Endodermal cell (in vitro differentiated cells): ENCODE measurements around the gene SHE. TPM values are rescaled to one million over a fixed set of nuclear protein-coding genes. Genes with fewer than 3 reads are reported as not detected.

Source experiments
- DNase-seq: peaks from one replicate; pipeline ENCODE4 v3.0.0-alpha.2; 2017
- H3K27ac ChIP-seq: 2 replicates; pipeline ENCODE4 v1.5.1; 2013; ENCODE audit warnings: mild to moderate bottlenecking, low read depth, low read length, moderate library complexity
- H3K27me3 ChIP-seq: 2 replicates; pipeline ENCODE4 v1.6.1; 2013; ENCODE audit warnings: mild to moderate bottlenecking, low read length, moderate library complexity; ENCODE audit not compliant: insufficient read depth, control insufficient read depth, poor library complexity, severe bottlenecking
- H3K36me3 ChIP-seq: 2 replicates; pipeline ENCODE4 v1.7.0; 2013; ENCODE audit warnings: mild to moderate bottlenecking, low read length, moderate library complexity; ENCODE audit not compliant: control insufficient read depth, insufficient read depth
- H3K4me1 ChIP-seq: one replicate; pipeline ENCODE4 v1.7.0; 2013; ENCODE audit warnings: low read length; ENCODE audit not compliant: control insufficient read depth, insufficient read depth
- H3K4me3 ChIP-seq: 2 replicates; pipeline ENCODE4 v1.5.1; 2013; ENCODE audit warnings: mild to moderate bottlenecking, low read length, moderate library complexity
- H3K9ac ChIP-seq: 2 replicates; pipeline ENCODE4 v1.6.1; 2013; ENCODE audit warnings: mild to moderate bottlenecking, low read length, moderate library complexity; ENCODE audit not compliant: poor library complexity, severe bottlenecking; ENCODE audit errors: extremely low read depth
- H3K9me3 ChIP-seq: 2 replicates; pipeline ENCODE4 v1.6.1; 2013; ENCODE audit warnings: mild to moderate bottlenecking, low read length, moderate library complexity; ENCODE audit not compliant: control insufficient read depth
- H3K27ac Mint-ChIP-seq: 2 replicates; pipeline ENCODE4 v1.8.0; 2020; ENCODE audit warnings: mixed read lengths
- H3K27me3 Mint-ChIP-seq: 2 replicates; pipeline ENCODE4 v1.8.0; 2021; ENCODE audit warnings: mild to moderate bottlenecking, mixed read lengths; ENCODE audit not compliant: insufficient read depth
- H3K36me3 Mint-ChIP-seq: 2 replicates; pipeline ENCODE4 v1.8.0; 2020; ENCODE audit warnings: low read depth, mixed read lengths
- H3K4me1 Mint-ChIP-seq: 2 replicates; pipeline ENCODE4 v1.8.0; 2020; ENCODE audit warnings: mixed read lengths
- H3K4me3 Mint-ChIP-seq: 2 replicates; pipeline ENCODE4 v1.8.0; 2020; ENCODE audit warnings: mild to moderate bottlenecking, moderate library complexity, mixed read lengths
- H3K9me3 Mint-ChIP-seq: 2 replicates; pipeline ENCODE4 v1.8.0; 2020; ENCODE audit warnings: mild to moderate bottlenecking, mixed read lengths
- WGBS, 2 experiments: methylation state at CpG; one replicate each; pipeline versions ENCODE4 v1.1.5 to v1.1.7; 2013; ENCODE audit warnings: missing lambda C conversion rate in 2 of 2, mixed read lengths in 1 of 2; ENCODE audit not compliant: insufficient coverage in 1 of 2, insufficient read length in 1 of 2; 5-methylcytosine and 5-hydroxymethylcytosine counted together
- total RNA-seq, 2 donors: library from RNA; stranded (reverse); fragmentation: NEBNext Ultra II Directional in 1 of 2; extraction: Animal tissue kit (Norgen Biotek cat#: 25700) in 1 of 2; gene quantifications; 2 replicates in 1 of 2; 3 replicates in 1 of 2; pipeline ENCODE4 v1.2.1, GENCODE V29; 2021
- TF ChIP-seq, protein P1 (sequence below): fragments of 200-600 bp; sonication (generic); conservative IDR thresholded peaks from 2 replicates; pipeline ENCODE4 v1.5.0; 2021; ENCODE audit warnings: antibody characterized with exemption, mild to moderate bottlenecking

The SHE gene
- total RNA-seq, 2 donors from 2014 or later: 0.24 to 0.35 TPM

GRCh38 chr1:154483941-154484803, 18.0 kb downstream of the SHE start:
- Histone ChIP-seq H3K27ac (no peak overlapping the region), H3K9me3 (no peaks in the 10 kb centered on the region), H3K36me3 (no peaks in the 10 kb centered on the region), H3K4me3 (no peak overlapping the region), H3K4me1 (peaks cover 8% of the 10 kb centered on the region), H3K9ac (no peak overlapping the region), H3K27me3 (no peaks in the 10 kb centered on the region)
- H3K27me3 Mint-ChIP-seq: peaks cover 5% of the 10 kb centered on the region
- no peak overlapping the region for H3K4me3 Mint-ChIP-seq
- H3K4me1 Mint-ChIP-seq: peaks cover 10% of the 10 kb centered on the region
- no peaks in the 10 kb centered on the region for H3K36me3 Mint-ChIP-seq
- no peak for DNase-seq
- H3K27ac Mint-ChIP-seq: no peak overlapping the region
- WGBS, 2 experiments: 88 to 89% methylated on average over 11 to 14 of the region's 14 CpGs
- no peaks in the 10 kb centered on the region for H3K9me3 Mint-ChIP-seq
- TF ChIP-seq, protein P1, sequence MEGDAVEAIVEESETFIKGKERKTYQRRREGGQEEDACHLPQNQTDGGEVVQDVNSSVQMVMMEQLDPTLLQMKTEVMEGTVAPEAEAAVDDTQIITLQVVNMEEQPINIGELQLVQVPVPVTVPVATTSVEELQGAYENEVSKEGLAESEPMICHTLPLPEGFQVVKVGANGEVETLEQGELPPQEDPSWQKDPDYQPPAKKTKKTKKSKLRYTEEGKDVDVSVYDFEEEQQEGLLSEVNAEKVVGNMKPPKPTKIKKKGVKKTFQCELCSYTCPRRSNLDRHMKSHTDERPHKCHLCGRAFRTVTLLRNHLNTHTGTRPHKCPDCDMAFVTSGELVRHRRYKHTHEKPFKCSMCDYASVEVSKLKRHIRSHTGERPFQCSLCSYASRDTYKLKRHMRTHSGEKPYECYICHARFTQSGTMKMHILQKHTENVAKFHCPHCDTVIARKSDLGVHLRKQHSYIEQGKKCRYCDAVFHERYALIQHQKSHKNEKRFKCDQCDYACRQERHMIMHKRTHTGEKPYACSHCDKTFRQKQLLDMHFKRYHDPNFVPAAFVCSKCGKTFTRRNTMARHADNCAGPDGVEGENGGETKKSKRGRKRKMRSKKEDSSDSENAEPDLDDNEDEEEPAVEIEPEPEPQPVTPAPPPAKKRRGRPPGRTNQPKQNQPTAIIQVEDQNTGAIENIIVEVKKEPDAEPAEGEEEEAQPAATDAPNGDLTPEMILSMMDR: no peak

DNA sequence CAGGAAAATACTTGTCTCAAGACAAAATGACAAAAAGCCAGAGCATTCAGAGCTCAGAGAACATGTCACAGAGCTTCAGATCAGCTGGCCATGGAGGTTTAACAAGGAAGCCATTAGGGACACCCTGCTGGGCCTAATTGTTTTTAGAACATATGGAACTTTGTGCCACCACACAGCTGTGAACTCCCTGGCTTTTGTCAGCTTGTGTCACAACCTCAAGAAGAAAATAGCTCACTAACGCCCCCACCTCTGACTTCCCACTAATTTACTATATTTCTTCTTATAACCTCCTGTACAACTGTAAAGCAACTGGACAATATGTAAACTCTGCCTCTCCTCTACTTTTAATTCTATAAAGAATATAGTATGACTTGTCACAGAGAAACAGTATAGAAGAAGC, 21.2 kb downstream of the SHE start:
- no peak overlapping the region for H3K27ac ChIP-seq
- peaks cover 8% of the 10 kb centered on the region for H3K4me1 ChIP-seq
- no peaks in the 10 kb centered on the region for H3K27me3 ChIP-seq
- no peaks in the 10 kb centered on the region for H3K36me3 ChIP-seq
- Mint-ChIP-seq H3K4me3 (no peak overlapping the region), H3K27me3 (no peaks in the 10 kb centered on the region), H3K9me3 (no peaks in the 10 kb centered on the region), H3K27ac (no peak overlapping the region), H3K4me1 (peaks cover 8% of the 10 kb centered on the region), H3K36me3 (no peaks in the 10 kb centered on the region)
- no peaks in the 10 kb centered on the region for H3K9me3 ChIP-seq
- H3K9ac ChIP-seq: no peak overlapping the region
- 14% methylated on average over 1 of the region's 1 CpG; no CpG with 5 or more reads in 1 of the 2 experiments for WGBS, 2 experiments
- H3K4me3 ChIP-seq: no peak overlapping the region
- no peak for DNase-seq
- TF ChIP-seq, protein P1: peak; percentile 28

GRCh38 chr1:154479764-154480421, 22.3 kb downstream of the SHE start:
- Histone ChIP-seq H3K9me3 (no peaks in the 10 kb centered on the region), H3K4me3 (no peak overlapping the region), H3K27ac (no peak overlapping the region), H3K9ac (no peak overlapping the region), H3K27me3 (no peaks in the 10 kb centered on the region), H3K36me3 (no peaks in the 10 kb centered on the region), H3K4me1 (peaks cover 8% of the 10 kb centered on the region)
- TF ChIP-seq, protein P1: peak; percentile 94
- peak; percentile 83 for DNase-seq
- WGBS, 2 experiments: 39 to 51% methylated on average over 6 to 9 of the region's 9 CpGs
- Mint-ChIP-seq H3K27me3 (no peaks in the 10 kb centered on the region), H3K4me3 (no peak overlapping the region), H3K4me1 (peaks cover 5% of the 10 kb centered on the region), H3K27ac (no peak overlapping the region), H3K9me3 (no peaks in the 10 kb centered on the region), H3K36me3 (no peaks in the 10 kb centered on the region)
